KG1 (cell line): Measurements from ENCODE around the gene CLEC4F.

Source experiments
- DNase-seq: peaks from one replicate; lab custom pipeline; 2025; lab: John Stamatoyannopoulos, UW

CLEC4F gene

GRCh38 chr2:70820499-70820898, at the start of gene CLEC4F:
Gene CLEC4F, minus strand, starts transcription at chr2:70820599. Its CDS starts 76 bp downstream, at chr2:70820523.
- DNase-seq = no peak

GRCh38 chr2:70868970-70869369, 48.6 kb upstream of the CLEC4F start:
- DNase-seq = no peak

- peak; percentile 43 for DNase-seq
Measured at GRCh38 chr2:70861777-70862625, 41.6 kb upstream of the CLEC4F start.

- DNase-seq = no peak
Measured at GRCh38 chr2:70855667-70856066, 35.3 kb upstream of the CLEC4F start.

- DNase-seq = no peak
Measured at GRCh38 chr2:70854411-70854810, 34.0 kb upstream of the CLEC4F start.

GRCh38 chr2:70852824-70853223, 32.4 kb upstream of the CLEC4F start:
- DNase-seq = no peak

GRCh38 chr2:70851704-70852103, 31.3 kb upstream of the CLEC4F start:
- DNase-seq = no peak

- DNase-seq = no peak
Measured at GRCh38 chr2:70850925-70851324, 30.5 kb upstream of the CLEC4F start.

GRCh38 chr2:70842401-70842800, 22.0 kb upstream of the CLEC4F start:
- no peak for DNase-seq

- no peak for DNase-seq
Measured at GRCh38 chr2:70837980-70838925, 17.9 kb upstream of the CLEC4F start.

GRCh38 chr2:70835643-70836042, 15.2 kb upstream of the CLEC4F start, which contains the start of gene CD207:
Gene CD207, minus strand, starts transcription at chr2:70835816. Its CDS starts 40 bp downstream, at chr2:70835776.
- DNase-seq = no peak

- no peak for DNase-seq
Measured at GRCh38 chr2:70834881-70835280, 14.5 kb upstream of the CLEC4F start.

- no peak for DNase-seq
Measured at GRCh38 chr2:70834106-70834505, 13.7 kb upstream of the CLEC4F start.

GRCh38 chr2:70833246-70833645, 12.8 kb upstream of the CLEC4F start:
- no peak for DNase-seq

GRCh38 chr2:70832386-70832785, 12.0 kb upstream of the CLEC4F start:
- no peak for DNase-seq

- no peak for DNase-seq
Measured at GRCh38 chr2:70831861-70832260, 11.5 kb upstream of the CLEC4F start.

GRCh38 chr2:70830366-70830765, 10.0 kb upstream of the CLEC4F start:
- no peak for DNase-seq

- no peak for DNase-seq
Measured at GRCh38 chr2:70829916-70830315, 9.5 kb upstream of the CLEC4F start.

- no peak for DNase-seq
Measured at GRCh38 chr2:70828914-70829824, 8.8 kb upstream of the CLEC4F start.

- DNase-seq = no peak
Measured at GRCh38 chr2:70828115-70828514, 7.7 kb upstream of the CLEC4F start.

GRCh38 chr2:70827388-70827787, 7.0 kb upstream of the CLEC4F start:
- no peak for DNase-seq
